Stomach (tissue), 4 donors: ENCODE data around the gene NLRP6.

Source experiments
- CTCF ChIP-seq, 7 experiments: fragments of 450-650 bp in 4 of 7; fragments of 200-600 bp in 3 of 7; sonication (generic) in 3 of 7; IDR thresholded peaks; one replicate each; pipeline ENCODE4 v1.5.1; 2016 to 2019; ENCODE audit warnings: antibody characterized with exemption in 7 of 7, control low read depth in 2 of 7, mild to moderate bottlenecking in 1 of 7
- EP300 ChIP-seq: sonication (generic); formaldehyde crosslinking; IDR thresholded peaks from one replicate; pipeline ENCODE4 v1.6.1; 2017; ENCODE audit warnings: antibody characterized with exemption
- POLR2A ChIP-seq, 4 donors: fragments of 450-650 bp; IDR thresholded peaks; one replicate each; pipeline ENCODE4 v1.6.1; 2016; ENCODE audit warnings: antibody characterized with exemption in 4 of 4, control low read depth in 2 of 4, mild to moderate bottlenecking in 1 of 4, moderate library complexity in 1 of 4
- POLR2AphosphoS5 ChIP-seq, 3 donors: sonication (generic); formaldehyde crosslinking; IDR thresholded peaks; one replicate each; pipeline ENCODE4 v1.6.1; 2016; ENCODE audit warnings: antibody characterized with exemption in 3 of 3

DNA sequence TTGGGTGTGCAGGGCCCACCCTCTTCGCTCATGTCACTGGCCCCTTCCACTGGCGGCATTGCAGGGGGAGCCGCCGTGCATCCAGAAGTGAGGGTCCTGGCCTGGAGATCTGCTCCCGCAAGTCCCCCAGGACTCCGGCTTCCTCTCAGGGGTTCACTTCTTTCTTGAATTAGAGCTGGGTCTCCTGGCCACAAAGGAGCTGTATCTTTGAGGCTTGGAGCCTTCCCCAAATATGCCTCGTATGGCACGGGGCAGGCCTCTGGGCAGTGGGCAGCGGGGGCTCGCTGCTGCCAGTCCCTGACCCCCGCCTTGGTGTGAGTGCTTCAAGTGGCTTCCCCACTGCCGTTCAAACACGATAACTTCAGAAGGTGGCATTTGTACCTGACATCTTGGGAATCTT lies 49.8 kb downstream of the NLRP6 start:
- TF ChIP-seq CTCF (IDR thresholded peaks at IDR 0.05) (no peak), POLR2AphosphoS5 (IDR thresholded peaks at IDR 0.05) (no peak), POLR2A (IDR thresholded peaks at IDR 0.05) (no peak), EP300 (no peak)
